HepG2 (cell line): ENCODE data around the gene SLC25A33. TPM values are rescaled to one million over a fixed set of nuclear protein-coding genes. Genes with fewer than 3 reads are reported as not detected.

Experiments
- AGO2 ChIP-seq: fragments of 200-400 bp; formaldehyde crosslinking; optimal IDR thresholded peaks from 2 replicates; pipeline ENCODE3; 2017; ENCODE audit warnings: mild to moderate bottlenecking, low read depth, low read length, moderate library complexity
- EHMT2 ChIP-seq: fragments of 200-600 bp; sonication (generic); IDR thresholded peaks from 2 replicates; pipeline ENCODE4 v1.7.0; 2017; ENCODE audit warnings: antibody characterized with exemption, low read depth, low read length, borderline replicate concordance
- HNRNPH1 ChIP-seq: fragments of 200-400 bp; formaldehyde crosslinking; optimal IDR thresholded peaks from 2 replicates; pipeline ENCODE3; 2017; ENCODE audit warnings: mild to moderate bottlenecking, low read depth, low read length
- KLF16 ChIP-seq, 2 experiments: sonication (generic) in 1 of 2; formaldehyde crosslinking in 1 of 2; IDR thresholded peaks; 2 replicates each; pipeline versions ENCODE4 v1.6.1 to v1.8.0; 2016 to 2023; ENCODE audit warnings: missing genetic modification reagents in 2 of 2, missing compliant biosample characterization in 1 of 2
- PHB2 ChIP-seq: fragments of 450-650 bp; IDR thresholded peaks from 2 replicates; pipeline ENCODE4 v1.6.1; 2018; ENCODE audit not compliant: partially characterized antibody
- SIN3B ChIP-seq: fragments of 150-350 bp; IDR thresholded peaks from 2 replicates; pipeline ENCODE4 v1.6.1; 2014; ENCODE audit warnings: low read length
- TBL1XR1 ChIP-seq: fragments of 150-350 bp; IDR thresholded peaks from 2 replicates; pipeline ENCODE4 v1.6.1; 2014; ENCODE audit warnings: borderline replicate concordance, low read length; ENCODE audit not compliant: partially characterized antibody
- ZNF232 ChIP-seq: sonication (generic); formaldehyde crosslinking; IDR thresholded peaks from 2 replicates; pipeline ENCODE4 v1.4.0; 2020; ENCODE audit warnings: missing genetic modification reagents, borderline replicate concordance
- ZNF713 ChIP-seq: sonication (generic); formaldehyde crosslinking; IDR thresholded peaks from 2 replicates; pipeline ENCODE4 v1.4.0; 2020; ENCODE audit warnings: mild to moderate bottlenecking, missing genetic modification reagents
- ZZZ3 ChIP-seq: sonication (generic); formaldehyde crosslinking; IDR thresholded peaks from 2 replicates; pipeline ENCODE4 v1.4.0; 2020; ENCODE audit warnings: missing genetic modification reagents, mild to moderate bottlenecking, borderline replicate concordance
- polyA plus RNA-seq, 8 experiments: library from polyadenylated mRNA; depleted of rRNA in 3 of 8; stranded (reverse) in 7 of 8; unstranded in 1 of 8; fragments of >200 nt; fragmentation: Illumina TruSeq in 4 of 8; extraction: Trizol in 4 of 8; gene quantifications; 2 replicates each; pipeline versions ENCODE4 v1.2.1 to v1.2.3, GENCODE V29; 2011 to 2016; ENCODE audit warnings: low read depth in 4 of 8, missing spikeins in 1 of 8, mixed read lengths in 1 of 8; ENCODE audit not compliant: insufficient read depth in 1 of 8
- total RNA-seq, 5 experiments: library from RNA; depleted of rRNA; stranded (reverse); fragments of >200 nt; fragmentation: Illumina TruSeq; extraction: Trizol; gene quantifications; 2 replicates each; pipeline ENCODE4 v1.2.3, GENCODE V29; 2016; ENCODE audit warnings: low read depth in 1 of 5
- TF ChIP-seq, protein P1 (sequence below): sonication (generic); formaldehyde crosslinking; IDR thresholded peaks from 2 replicates; pipeline ENCODE4 v1.8.1; 2022; ENCODE audit warnings: low read depth, mild to moderate bottlenecking, missing genetic modification reagents
- TF ChIP-seq, protein P2 (sequence below): sonication (generic); formaldehyde crosslinking; IDR thresholded peaks from 2 replicates; pipeline ENCODE4 v1.4.0; 2020; ENCODE audit warnings: low read depth, missing genetic modification reagents
- TF ChIP-seq, protein P3 (sequence below): sonication (generic); formaldehyde crosslinking; IDR thresholded peaks from 2 replicates; pipeline ENCODE4 v1.5.0; 2020; ENCODE audit warnings: missing genetic modification reagents
- TF ChIP-seq, protein P4 (sequence below): sonication (generic); formaldehyde crosslinking; IDR thresholded peaks from 2 replicates; pipeline ENCODE4 v1.8.1; 2023; ENCODE audit warnings: mild to moderate bottlenecking, missing genetic modification reagents
- TF ChIP-seq, protein P5 (sequence below): sonication (generic); formaldehyde crosslinking; IDR thresholded peaks from 2 replicates; pipeline ENCODE4 v1.5.1; 2020; ENCODE audit warnings: mild to moderate bottlenecking, moderate library complexity, missing genetic modification reagents
- TF ChIP-seq, protein P6 (sequence below): sonication (generic); formaldehyde crosslinking; IDR thresholded peaks from 2 replicates; pipeline ENCODE4 v1.5.0; 2020; ENCODE audit warnings: mild to moderate bottlenecking, missing genetic modification reagents, borderline replicate concordance

SLC25A33 gene
- total and polyA plus RNA-seq, 2 of the 13 experiments (the other 11 are each of a cell fraction or from before 2014, with no cell fraction given) = 15.4 to 50.3 TPM

DNA sequence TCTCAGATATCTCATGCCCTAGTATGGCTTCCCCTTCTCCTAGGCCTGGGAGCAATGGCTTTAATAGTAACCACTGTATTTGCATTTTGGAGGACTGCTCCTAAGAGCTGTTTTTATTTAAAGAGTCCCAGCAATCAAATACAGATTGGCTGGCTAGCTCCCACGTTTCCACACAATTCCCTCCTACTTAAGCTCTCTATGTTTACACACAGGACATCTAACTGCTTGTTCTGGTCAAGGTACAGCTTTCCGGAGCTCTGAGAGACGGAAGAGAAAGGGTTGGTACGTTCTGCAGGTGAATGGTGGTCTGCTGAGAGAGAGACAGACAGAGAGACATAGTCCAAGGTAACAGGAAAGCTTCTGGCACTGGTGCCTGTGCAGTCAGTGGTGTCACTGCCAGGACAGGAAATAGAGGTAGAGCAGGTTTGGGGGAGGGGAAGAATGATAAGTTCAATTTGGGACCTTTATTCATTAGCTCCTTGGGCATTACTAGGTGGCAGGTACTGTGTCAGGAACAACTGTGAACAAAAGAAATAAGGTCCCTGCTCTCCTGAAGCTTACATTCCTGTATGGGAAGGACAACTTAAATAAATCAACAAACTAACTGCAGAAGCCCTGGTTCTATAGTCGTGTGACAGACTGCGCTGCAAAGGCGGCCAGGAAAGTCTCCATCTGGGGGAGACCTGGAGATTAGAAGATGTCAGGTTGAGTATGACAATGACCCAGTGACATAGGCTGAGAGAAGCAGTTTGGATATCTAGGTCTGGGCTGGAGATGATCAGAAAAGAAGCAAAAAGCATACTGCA lies 1.2 kb upstream of the SLC25A33 start (continued):
- TF ChIP-seq HNRNPH1 (no peak), KLF16 (CRISPR knock-in tag; IDR thresholded peaks at IDR 0.05) (peak in 1 of 2 experiments; percentile 70; a peak in 1 of 4 replicates), AGO2 (no peak), ZNF713 (CRISPR knock-in tag) (no peak), SIN3B (no peak), ZNF232 (CRISPR knock-in tag) (no peak), ZZZ3 (no peak), PHB2 (no peak), TBL1XR1 (no peak), EHMT2 (no peak)
- TF ChIP-seq, protein P1, sequence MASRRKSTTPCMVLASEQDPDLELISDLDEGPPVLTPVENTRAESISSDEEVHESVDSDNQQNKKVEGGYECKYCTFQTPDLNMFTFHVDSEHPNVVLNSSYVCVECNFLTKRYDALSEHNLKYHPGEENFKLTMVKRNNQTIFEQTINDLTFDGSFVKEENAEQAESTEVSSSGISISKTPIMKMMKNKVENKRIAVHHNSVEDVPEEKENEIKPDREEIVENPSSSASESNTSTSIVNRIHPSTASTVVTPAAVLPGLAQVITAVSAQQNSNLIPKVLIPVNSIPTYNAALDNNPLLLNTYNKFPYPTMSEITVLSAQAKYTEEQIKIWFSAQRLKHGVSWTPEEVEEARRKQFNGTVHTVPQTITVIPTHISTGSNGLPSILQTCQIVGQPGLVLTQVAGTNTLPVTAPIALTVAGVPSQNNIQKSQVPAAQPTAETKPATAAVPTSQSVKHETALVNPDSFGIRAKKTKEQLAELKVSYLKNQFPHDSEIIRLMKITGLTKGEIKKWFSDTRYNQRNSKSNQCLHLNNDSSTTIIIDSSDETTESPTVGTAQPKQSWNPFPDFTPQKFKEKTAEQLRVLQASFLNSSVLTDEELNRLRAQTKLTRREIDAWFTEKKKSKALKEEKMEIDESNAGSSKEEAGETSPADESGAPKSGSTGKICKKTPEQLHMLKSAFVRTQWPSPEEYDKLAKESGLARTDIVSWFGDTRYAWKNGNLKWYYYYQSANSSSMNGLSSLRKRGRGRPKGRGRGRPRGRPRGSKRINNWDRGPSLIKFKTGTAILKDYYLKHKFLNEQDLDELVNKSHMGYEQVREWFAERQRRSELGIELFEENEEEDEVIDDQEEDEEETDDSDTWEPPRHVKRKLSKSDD (CRISPR knock-in tag) = 0 out of 2 replicates have a peak, but pooled peaks have one; percentile 62
- TF ChIP-seq, protein P2, sequence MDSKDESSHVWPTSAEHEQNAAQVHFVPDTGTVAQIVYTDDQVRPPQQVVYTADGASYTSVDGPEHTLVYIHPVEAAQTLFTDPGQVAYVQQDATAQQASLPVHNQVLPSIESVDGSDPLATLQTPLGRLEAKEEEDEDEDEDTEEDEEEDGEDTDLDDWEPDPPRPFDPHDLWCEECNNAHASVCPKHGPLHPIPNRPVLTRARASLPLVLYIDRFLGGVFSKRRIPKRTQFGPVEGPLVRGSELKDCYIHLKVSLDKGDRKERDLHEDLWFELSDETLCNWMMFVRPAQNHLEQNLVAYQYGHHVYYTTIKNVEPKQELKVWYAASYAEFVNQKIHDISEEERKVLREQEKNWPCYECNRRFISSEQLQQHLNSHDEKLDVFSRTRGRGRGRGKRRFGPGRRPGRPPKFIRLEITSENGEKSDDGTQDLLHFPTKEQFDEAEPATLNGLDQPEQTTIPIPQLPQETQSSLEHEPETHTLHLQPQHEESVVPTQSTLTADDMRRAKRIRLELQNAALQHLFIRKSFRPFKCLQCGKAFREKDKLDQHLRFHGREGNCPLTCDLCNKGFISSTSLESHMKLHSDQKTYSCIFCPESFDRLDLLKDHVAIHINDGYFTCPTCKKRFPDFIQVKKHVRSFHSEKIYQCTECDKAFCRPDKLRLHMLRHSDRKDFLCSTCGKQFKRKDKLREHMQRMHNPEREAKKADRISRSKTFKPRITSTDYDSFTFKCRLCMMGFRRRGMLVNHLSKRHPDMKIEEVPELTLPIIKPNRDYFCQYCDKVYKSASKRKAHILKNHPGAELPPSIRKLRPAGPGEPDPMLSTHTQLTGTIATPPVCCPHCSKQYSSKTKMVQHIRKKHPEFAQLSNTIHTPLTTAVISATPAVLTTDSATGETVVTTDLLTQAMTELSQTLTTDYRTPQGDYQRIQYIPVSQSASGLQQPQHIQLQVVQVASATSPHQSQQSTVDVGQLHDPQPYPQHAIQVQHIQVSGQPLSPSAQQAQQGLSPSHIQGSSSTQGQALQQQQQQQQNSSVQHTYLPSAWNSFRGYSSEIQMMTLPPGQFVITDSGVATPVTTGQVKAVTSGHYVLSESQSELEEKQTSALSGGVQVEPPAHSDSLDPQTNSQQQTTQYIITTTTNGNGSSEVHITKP (CRISPR knock-in tag) = peak; percentile 93
- TF ChIP-seq, protein P3, sequence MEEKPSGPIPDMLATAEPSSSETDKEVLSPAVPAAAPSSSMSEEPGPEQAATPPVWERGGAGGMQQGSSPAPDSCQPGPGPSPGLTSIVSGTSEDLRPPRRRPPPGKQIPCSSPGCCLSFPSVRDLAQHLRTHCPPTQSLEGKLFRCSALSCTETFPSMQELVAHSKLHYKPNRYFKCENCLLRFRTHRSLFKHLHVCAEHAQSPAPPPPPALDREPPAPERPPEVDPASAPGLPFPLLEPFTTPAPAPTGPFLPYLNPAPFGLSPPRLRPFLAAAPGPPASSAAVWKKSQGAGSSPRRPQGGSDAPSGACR (CRISPR knock-in tag) = no peak
- TF ChIP-seq, protein P4, sequence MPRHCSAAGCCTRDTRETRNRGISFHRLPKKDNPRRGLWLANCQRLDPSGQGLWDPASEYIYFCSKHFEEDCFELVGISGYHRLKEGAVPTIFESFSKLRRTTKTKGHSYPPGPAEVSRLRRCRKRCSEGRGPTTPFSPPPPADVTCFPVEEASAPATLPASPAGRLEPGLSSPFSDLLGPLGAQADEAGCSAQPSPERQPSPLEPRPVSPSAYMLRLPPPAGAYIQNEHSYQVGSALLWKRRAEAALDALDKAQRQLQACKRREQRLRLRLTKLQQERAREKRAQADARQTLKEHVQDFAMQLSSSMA = no peak
- TF ChIP-seq, protein P5, sequence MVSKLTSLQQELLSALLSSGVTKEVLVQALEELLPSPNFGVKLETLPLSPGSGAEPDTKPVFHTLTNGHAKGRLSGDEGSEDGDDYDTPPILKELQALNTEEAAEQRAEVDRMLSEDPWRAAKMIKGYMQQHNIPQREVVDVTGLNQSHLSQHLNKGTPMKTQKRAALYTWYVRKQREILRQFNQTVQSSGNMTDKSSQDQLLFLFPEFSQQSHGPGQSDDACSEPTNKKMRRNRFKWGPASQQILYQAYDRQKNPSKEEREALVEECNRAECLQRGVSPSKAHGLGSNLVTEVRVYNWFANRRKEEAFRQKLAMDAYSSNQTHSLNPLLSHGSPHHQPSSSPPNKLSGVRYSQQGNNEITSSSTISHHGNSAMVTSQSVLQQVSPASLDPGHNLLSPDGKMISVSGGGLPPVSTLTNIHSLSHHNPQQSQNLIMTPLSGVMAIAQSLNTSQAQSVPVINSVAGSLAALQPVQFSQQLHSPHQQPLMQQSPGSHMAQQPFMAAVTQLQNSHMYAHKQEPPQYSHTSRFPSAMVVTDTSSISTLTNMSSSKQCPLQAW = no peak
- TF ChIP-seq, protein P6, sequence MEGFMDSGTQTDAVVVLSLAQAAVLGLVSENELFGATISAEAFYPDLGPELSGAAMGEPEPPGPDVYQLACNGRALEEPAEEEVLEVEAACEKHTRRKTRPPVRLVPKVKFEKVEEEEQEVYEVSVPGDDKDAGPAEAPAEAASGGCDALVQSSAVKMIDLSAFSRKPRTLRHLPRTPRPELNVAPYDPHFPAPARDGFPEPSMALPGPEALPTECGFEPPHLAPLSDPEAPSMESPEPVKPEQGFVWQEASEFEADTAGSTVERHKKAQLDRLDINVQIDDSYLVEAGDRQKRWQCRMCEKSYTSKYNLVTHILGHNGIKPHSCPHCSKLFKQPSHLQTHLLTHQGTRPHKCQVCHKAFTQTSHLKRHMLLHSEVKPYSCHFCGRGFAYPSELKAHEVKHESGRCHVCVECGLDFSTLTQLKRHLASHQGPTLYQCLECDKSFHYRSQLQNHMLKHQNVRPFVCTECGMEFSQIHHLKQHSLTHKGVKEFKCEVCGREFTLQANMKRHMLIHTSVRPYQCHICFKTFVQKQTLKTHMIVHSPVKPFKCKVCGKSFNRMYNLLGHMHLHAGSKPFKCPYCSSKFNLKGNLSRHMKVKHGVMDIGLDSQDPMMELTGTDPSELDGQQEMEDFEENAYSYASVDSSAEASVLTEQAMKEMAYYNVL (CRISPR knock-in tag) = peak; percentile 76; the same call in 1 of the 2 replicates
